GM19395 (cell line): ENCODE measurements around the gene BUD31.

Experiments
- ATAC-seq: cut with Tn5 transposase; IDR thresholded peaks from one replicate; pipeline ENCODE4 v1.9.1; 2021; ENCODE audit warnings: mild to moderate bottlenecking, moderate library complexity; ENCODE audit not compliant: unreplicated experiment

Gene BUD31

GRCh38 chr7:99461221-99461620, 52.5 kb downstream of the BUD31 start:
- ATAC-seq = no peak

DNA sequence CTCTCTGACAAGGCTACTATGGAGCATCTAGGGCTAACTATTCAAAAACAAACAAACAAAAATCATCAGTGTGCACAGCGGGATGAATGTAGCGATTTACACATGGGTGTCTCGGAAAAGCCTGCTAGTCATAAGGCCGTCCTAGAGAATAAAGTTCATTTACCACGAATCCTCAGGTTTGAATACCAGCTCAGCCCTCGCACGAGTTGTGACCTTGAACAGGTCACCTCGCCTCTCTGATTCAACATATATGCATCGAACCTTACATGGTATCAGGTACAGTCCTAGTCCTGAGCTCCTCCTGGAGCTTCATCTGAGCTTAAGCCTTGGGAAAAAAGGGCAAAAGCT, 56.6 kb downstream of the BUD31 start:
- no peak for ATAC-seq

GRCh38 chr7:99468336-99468918, 59.7 kb downstream of the BUD31 start:
- ATAC-seq = no peak
